PFSK-1 (cell line): Measurements from ENCODE around the gene PARP15.

Experiments used
- POLR2AphosphoS5 ChIP-seq: IDR thresholded peaks from 2 replicates; pipeline ENCODE4 v1.6.1; 2012; ENCODE audit warnings: low read depth, mild to moderate bottlenecking, control low read depth, low read length, moderate library complexity
- REST ChIP-seq, 2 experiments: IDR thresholded peaks; 2 replicates each; pipeline versions ENCODE4 v1.6.1 to v1.8.0; 2011 to 2012; ENCODE audit warnings: low read depth in 2 of 2, low read length in 2 of 2, control low read depth in 1 of 2, inconsistent platforms in 1 of 2, mild to moderate bottlenecking in 1 of 2, moderate library complexity in 1 of 2; ENCODE audit not compliant: insufficient read depth in 1 of 2
- SIN3A ChIP-seq: IDR thresholded peaks from 2 replicates; pipeline ENCODE4 v1.6.1; 2012; ENCODE audit warnings: mild to moderate bottlenecking, low read length, moderate library complexity, borderline replicate concordance; ENCODE audit not compliant: insufficient read depth
- TAF1 ChIP-seq: IDR thresholded peaks from 2 replicates; pipeline ENCODE4 v1.6.1; 2012; ENCODE audit warnings: low read length, control low read depth, borderline replicate concordance; ENCODE audit not compliant: insufficient read depth

GRCh38 chr3:122557356-122557755 is 20.1 kb upstream of the PARP15 start:
- TF ChIP-seq POLR2AphosphoS5: no peak
- no peak for TF ChIP-seq SIN3A
- TF ChIP-seq TAF1: no peak
- no peak for TF ChIP-seq REST (IDR thresholded peaks at IDR 0.05; ENCODE audit: insufficient read depth in 1 of 2, low read depth in 2 of 2, low read length in 2 of 2)
